ENCODE data around the gene RAPGEF4.

RAPGEF4 gene

DNA sequence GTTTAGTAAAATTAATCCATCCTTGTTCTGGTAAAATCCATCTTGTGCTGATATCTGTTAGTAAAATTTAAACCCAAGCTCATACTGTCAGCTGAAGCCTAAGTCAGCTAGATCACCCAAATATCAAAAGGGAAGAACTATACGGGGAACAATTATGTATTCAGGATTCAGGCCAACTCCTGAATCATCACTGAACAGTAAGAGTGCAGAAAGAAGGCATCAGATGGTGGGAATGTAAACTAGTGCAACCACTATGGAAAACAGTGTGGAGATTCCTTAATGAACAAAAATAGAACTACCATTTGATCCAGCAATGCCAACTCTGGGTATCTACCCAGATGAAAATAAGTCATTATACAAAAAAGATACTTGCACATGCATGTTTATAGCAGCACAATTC is 81.8 kb downstream of the RAPGEF4 start:
- Mint-ChIP-seq H3K27me3 (peaks cover 4% of the 10 kb centered on the region), H3K9me3 (no peaks in the 10 kb centered on the region), H3K27ac (no peak overlapping the region), H3K36me3 (ENCODE audit: low read depth) (no peaks in the 10 kb centered on the region), H3K4me1 (ENCODE audit: low read depth) (no peaks in the 10 kb centered on the region), H3K4me3 (no peak overlapping the region)

GRCh38 chr2:172819943-172820342 is 84.3 kb downstream of the RAPGEF4 start:
- H3K27me3 Mint-ChIP-seq, result no peaks in the 10 kb centered on the region
- no peaks in the 10 kb centered on the region for H3K4me1 Mint-ChIP-seq (ENCODE audit: low read depth)

DNA sequence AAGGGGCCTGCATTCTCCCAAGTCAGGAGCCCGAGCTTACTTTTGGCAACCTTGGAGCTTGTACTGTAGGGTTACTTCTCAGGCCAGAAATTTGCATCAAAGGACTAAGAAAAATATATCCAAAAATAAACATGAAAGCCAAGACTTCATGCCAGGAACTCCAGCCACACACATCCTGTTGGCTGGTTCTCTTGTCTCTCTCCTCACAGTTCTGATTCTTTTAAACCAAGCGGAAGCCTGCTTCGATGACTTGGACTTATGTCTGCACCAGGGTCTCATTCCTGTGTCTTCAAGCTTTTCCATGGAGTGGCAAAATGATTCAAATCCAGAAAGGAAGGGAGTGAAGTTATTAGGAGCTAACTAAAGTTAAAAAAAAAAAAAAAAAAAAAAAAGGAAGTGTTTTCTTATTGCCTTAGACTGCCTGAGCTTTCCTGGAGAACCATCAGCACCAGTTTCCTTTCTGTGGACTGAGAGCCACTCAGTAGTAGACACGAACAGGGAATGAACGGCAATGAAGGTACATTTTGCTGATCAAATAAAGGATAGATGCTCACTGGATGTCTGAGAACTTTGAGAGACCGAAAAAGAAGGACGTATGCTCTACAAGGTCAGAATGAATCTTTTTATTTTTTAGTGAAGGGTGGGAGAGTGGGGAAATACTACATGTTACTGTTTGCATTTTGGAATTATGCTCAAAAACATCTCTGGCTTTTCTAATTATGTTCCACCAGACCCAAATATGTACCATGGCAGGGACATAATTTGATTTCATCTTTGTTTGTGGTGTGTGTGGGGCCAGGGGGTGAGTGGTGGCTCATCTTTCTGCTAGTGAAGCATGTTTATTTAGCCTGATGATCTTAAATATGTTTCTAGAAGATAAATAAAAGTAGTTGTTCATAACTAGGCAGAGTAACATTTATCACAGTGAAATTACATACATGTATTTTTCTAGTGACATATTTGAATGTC is 86.0 kb downstream of the RAPGEF4 start:
- Mint-ChIP-seq H3K27me3 (no peaks in the 10 kb centered on the region), H3K27ac (no peak overlapping the region), H3K4me3 (no peak overlapping the region), H3K36me3 (ENCODE audit: low read depth) (no peaks in the 10 kb centered on the region), H3K4me1 (ENCODE audit: low read depth) (no peaks in the 10 kb centered on the region), H3K9me3 (no peaks in the 10 kb centered on the region)

More at GRCh38 chr2:172819943-172820342, 84.3 kb downstream of the RAPGEF4 start:
- Mint-ChIP-seq H3K36me3 (ENCODE audit: low read depth) (no peaks in the 10 kb centered on the region), H3K9me3 (no peaks in the 10 kb centered on the region), H3K4me3 (no peak overlapping the region), H3K27ac (no peak overlapping the region)

- H3K27me3 Mint-ChIP-seq, result no peaks in the 10 kb centered on the region
- H3K4me1 Mint-ChIP-seq (ENCODE audit: low read depth), result no peaks in the 10 kb centered on the region
- H3K4me3 Mint-ChIP-seq, result no peak overlapping the region
- no peaks in the 10 kb centered on the region for H3K9me3 Mint-ChIP-seq
- H3K27ac Mint-ChIP-seq, result no peak overlapping the region
- no peaks in the 10 kb centered on the region for H3K36me3 Mint-ChIP-seq (ENCODE audit: low read depth)
Observed at GRCh38 chr2:172822585-172822984, 86.9 kb downstream of the RAPGEF4 start.

DNA sequence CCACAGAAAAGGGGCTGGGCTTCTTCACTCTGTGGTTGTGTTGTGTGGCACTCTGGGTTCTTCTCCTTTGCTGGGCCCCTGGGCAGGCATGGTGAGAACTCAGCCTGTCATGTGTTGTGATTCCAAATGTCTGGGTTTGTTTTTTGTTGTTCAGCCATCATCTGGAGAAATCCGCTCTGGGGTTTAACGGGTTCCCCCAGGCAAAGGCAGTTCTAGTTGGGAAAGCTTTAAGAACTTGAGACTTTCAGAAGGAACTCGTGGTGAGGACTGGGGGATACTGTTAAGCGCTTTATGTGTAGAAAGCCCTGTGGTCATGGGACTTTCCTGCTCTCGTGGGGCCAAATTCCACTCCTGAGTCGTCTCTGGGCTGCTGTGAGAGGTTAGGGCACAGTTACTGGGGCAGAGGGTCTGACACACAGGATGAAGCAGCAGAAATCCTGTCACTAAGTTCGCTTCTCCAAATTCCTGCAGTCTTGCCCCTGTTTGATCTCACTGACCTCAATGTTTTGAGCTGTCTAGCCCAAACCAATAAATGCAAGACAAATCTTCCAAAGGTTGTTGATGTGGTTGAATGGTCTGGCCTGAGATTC is 87.7 kb downstream of the RAPGEF4 start:
- H3K36me3 Mint-ChIP-seq (ENCODE audit: low read depth), result no peaks in the 10 kb centered on the region

GRCh38 chr2:172826522-172826921 is 90.9 kb downstream of the RAPGEF4 start:
- H3K4me3 Mint-ChIP-seq, result no peak overlapping the region
- H3K4me1 Mint-ChIP-seq (ENCODE audit: low read depth), result no peaks in the 10 kb centered on the region
- no peaks in the 10 kb centered on the region for H3K9me3 Mint-ChIP-seq
- no peak overlapping the region for H3K27ac Mint-ChIP-seq
- no peaks in the 10 kb centered on the region for H3K27me3 Mint-ChIP-seq
- H3K36me3 Mint-ChIP-seq (ENCODE audit: low read depth), result no peaks in the 10 kb centered on the region

More for the DNA sequence above, 87.7 kb downstream of the RAPGEF4 start:
- Mint-ChIP-seq H3K9me3 (no peaks in the 10 kb centered on the region), H3K27me3 (no peaks in the 10 kb centered on the region), H3K4me3 (no peak overlapping the region), H3K4me1 (ENCODE audit: low read depth) (no peaks in the 10 kb centered on the region), H3K27ac (no peak overlapping the region)

- Mint-ChIP-seq H3K27ac (no peak overlapping the region), H3K27me3 (peaks cover 6% of the 10 kb centered on the region), H3K4me3 (no peak overlapping the region), H3K9me3 (no peaks in the 10 kb centered on the region), H3K36me3 (ENCODE audit: low read depth) (no peaks in the 10 kb centered on the region), H3K4me1 (ENCODE audit: low read depth) (no peaks in the 10 kb centered on the region)
Observed at GRCh38 chr2:172829229-172829628, 93.6 kb downstream of the RAPGEF4 start.

GRCh38 chr2:172830482-172830881 is 94.8 kb downstream of the RAPGEF4 start:
- peaks cover 12% of the 10 kb centered on the region for H3K27me3 Mint-ChIP-seq
- no peaks in the 10 kb centered on the region for H3K9me3 Mint-ChIP-seq
- H3K27ac Mint-ChIP-seq, result no peak overlapping the region
- H3K4me1 Mint-ChIP-seq (ENCODE audit: low read depth), result no peaks in the 10 kb centered on the region
- no peak overlapping the region for H3K4me3 Mint-ChIP-seq
- H3K36me3 Mint-ChIP-seq (ENCODE audit: low read depth), result no peaks in the 10 kb centered on the region

DNA sequence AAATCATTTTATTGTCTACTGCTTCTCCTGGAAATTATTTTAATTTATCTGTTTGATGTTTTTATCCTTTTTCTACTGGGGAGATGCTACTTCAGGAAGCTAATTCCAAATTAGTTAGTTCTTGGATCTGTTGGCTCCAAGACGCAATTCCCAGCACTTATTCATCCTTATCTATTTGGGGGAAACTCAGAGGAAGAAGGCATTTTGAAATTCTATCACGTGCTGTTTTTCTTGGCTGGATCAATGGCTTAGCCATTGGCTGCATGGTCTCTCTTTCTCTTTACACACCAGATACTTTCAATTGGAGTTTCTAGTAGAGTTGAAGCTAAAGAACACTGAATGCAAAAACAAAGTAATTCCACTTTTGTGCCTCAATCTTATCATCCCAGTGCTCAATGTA is 98.3 kb downstream of the RAPGEF4 start:
- Mint-ChIP-seq H3K27me3 (peaks cover 12% of the 10 kb centered on the region), H3K36me3 (ENCODE audit: low read depth) (no peaks in the 10 kb centered on the region), H3K27ac (no peak overlapping the region), H3K9me3 (no peaks in the 10 kb centered on the region), H3K4me1 (ENCODE audit: low read depth) (no peaks in the 10 kb centered on the region), H3K4me3 (no peak overlapping the region)

- Mint-ChIP-seq H3K27me3 (peaks cover 12% of the 10 kb centered on the region), H3K9me3 (no peaks in the 10 kb centered on the region), H3K4me1 (ENCODE audit: low read depth) (no peaks in the 10 kb centered on the region), H3K27ac (no peak overlapping the region), H3K36me3 (ENCODE audit: low read depth) (no peaks in the 10 kb centered on the region), H3K4me3 (no peak overlapping the region)
Observed at GRCh38 chr2:172834881-172835280, 99.2 kb downstream of the RAPGEF4 start.

DNA sequence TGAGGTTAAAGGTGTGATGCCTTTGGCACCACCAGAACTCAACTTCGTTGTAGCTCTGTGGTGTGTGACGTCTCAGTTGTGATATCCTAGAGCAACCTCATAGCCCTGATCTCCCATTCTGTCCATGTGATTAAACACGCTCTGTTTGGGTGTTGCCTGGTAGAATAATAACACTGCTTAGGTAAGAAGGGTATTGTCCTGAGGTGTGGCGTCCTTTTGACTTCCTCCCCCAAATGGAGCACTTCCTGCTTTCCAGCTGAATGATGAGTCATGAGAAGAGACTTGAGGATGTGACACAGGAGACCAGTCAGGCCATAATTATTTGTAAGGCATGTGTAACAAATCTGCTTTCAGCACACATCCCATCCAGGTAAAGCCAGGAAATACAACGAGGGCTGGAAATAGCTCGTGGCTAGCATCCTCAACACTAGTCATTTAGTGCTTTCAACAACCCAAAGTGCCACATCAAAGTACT is 100.7 kb downstream of the RAPGEF4 start:
- no peaks in the 10 kb centered on the region for H3K9me3 Mint-ChIP-seq
- peaks cover 12% of the 10 kb centered on the region for H3K27me3 Mint-ChIP-seq
- H3K36me3 Mint-ChIP-seq (ENCODE audit: low read depth), result no peaks in the 10 kb centered on the region
- H3K4me1 Mint-ChIP-seq (ENCODE audit: low read depth), result no peaks in the 10 kb centered on the region
- no peak overlapping the region for H3K27ac Mint-ChIP-seq
- H3K4me3 Mint-ChIP-seq, result no peak overlapping the region

GRCh38 chr2:172836827-172837226 is 101.2 kb downstream of the RAPGEF4 start:
- no peaks in the 10 kb centered on the region for H3K4me1 Mint-ChIP-seq (ENCODE audit: low read depth)
- H3K9me3 Mint-ChIP-seq, result no peaks in the 10 kb centered on the region
- no peaks in the 10 kb centered on the region for H3K36me3 Mint-ChIP-seq (ENCODE audit: low read depth)
- H3K4me3 Mint-ChIP-seq, result no peak overlapping the region
- peaks cover 12% of the 10 kb centered on the region for H3K27me3 Mint-ChIP-seq
- H3K27ac Mint-ChIP-seq, result no peak overlapping the region

DNA sequence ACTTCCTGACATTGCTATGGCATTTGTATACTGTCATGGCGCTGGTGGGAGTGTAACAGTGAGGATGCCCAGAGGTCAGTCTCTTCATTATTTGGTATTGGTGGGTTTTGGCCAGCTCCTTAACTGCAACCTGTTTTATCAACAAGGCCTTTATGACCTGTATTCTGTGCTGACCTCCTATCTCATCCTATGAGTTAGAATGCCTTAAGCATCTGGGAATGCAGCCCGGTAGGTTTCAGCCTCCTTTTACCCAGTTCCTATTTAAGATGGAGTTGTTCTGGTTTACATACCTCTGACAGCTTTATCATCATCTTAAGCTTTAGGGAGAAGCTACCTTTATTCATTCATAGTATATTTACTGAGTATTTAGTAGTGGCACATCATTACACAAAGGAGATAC is 103.8 kb downstream of the RAPGEF4 start:
- no peak overlapping the region for H3K4me3 Mint-ChIP-seq

DNA sequence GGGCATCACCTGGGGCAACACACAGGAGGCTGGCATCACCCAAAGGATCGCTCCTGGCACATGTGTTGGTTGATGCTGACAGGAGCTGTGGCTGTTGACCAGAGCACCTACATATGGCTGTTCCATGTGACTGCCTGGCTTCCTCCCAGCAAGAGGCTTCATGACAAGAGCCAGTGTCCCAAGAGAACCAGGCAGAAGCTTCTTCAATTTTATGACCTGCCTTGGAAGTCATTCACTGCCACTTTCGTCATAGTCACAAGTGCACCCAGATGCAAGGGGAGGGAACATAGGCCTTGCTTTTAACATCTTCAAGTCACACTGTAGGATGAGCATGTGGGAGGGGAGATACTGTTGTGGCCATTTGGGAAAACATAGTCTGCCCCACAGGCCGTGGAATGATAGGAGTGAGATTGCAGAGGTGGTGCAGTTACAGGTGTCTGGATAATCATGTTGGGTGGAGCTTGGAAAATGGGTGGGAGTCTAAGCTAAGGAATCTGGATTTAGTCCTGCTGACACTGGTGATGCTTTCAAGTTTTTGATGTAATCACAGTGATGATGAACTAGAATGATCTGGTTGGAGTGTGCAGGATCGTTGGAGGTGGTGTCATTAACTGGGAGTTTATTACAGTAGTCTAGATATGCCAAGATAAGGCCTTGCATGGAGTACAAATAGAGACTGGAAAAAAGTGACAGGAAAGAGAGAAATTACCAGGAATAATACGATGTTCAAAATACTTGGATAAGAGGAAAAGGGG is 107.0 kb downstream of the RAPGEF4 start:
- Mint-ChIP-seq H3K9me3 (no peaks in the 10 kb centered on the region), H3K4me1 (ENCODE audit: low read depth) (no peaks in the 10 kb centered on the region)

More for the DNA sequence above, 103.8 kb downstream of the RAPGEF4 start:
- no peaks in the 10 kb centered on the region for H3K36me3 Mint-ChIP-seq (ENCODE audit: low read depth)
- H3K9me3 Mint-ChIP-seq, result no peaks in the 10 kb centered on the region
- H3K27me3 Mint-ChIP-seq, result peaks cover 4% of the 10 kb centered on the region
- no peaks in the 10 kb centered on the region for H3K4me1 Mint-ChIP-seq (ENCODE audit: low read depth)
- H3K27ac Mint-ChIP-seq, result no peak overlapping the region

GRCh38 chr2:172843266-172843582 is 107.6 kb downstream of the RAPGEF4 start:
- H3K9me3 Mint-ChIP-seq, result no peaks in the 10 kb centered on the region
- H3K27ac Mint-ChIP-seq, result no peak overlapping the region
- H3K36me3 Mint-ChIP-seq (ENCODE audit: low read depth), result no peaks in the 10 kb centered on the region
- no peaks in the 10 kb centered on the region for H3K4me1 Mint-ChIP-seq (ENCODE audit: low read depth)
- H3K27me3 Mint-ChIP-seq, result no peaks in the 10 kb centered on the region
- no peak overlapping the region for H3K4me3 Mint-ChIP-seq

More for the DNA sequence above, 107.0 kb downstream of the RAPGEF4 start:
- Mint-ChIP-seq H3K27ac (no peak overlapping the region), H3K36me3 (ENCODE audit: low read depth) (no peaks in the 10 kb centered on the region), H3K27me3 (no peaks in the 10 kb centered on the region), H3K4me3 (no peak overlapping the region)

All from stimulated activated naive CD8-positive, alpha-beta T cell treated with anti-CD3 and anti-CD28 coated beads, Interleukin-15, Interleukin-2, amounts not matched to agents 100 ng/mL and 50 ng/mL, for 24 hours (primary cell).